Activated T-helper 1 cell treated with Interleukin-2 at 50 U/mL for 16 hours (primary cell): Measurements from ENCODE around the gene SERPINA3.
"Not testable (repeated sequence)": the region's sequence is repeated elsewhere in the genome, so short reads cannot be mapped to it uniquely, and the experiment has no call there.

Experiments used
- DNase-seq: peaks from one replicate; pipeline ENCODE4 v3.0.0-alpha.2; 2020; ENCODE audit warnings: low read depth

The SERPINA3 gene

DNA sequence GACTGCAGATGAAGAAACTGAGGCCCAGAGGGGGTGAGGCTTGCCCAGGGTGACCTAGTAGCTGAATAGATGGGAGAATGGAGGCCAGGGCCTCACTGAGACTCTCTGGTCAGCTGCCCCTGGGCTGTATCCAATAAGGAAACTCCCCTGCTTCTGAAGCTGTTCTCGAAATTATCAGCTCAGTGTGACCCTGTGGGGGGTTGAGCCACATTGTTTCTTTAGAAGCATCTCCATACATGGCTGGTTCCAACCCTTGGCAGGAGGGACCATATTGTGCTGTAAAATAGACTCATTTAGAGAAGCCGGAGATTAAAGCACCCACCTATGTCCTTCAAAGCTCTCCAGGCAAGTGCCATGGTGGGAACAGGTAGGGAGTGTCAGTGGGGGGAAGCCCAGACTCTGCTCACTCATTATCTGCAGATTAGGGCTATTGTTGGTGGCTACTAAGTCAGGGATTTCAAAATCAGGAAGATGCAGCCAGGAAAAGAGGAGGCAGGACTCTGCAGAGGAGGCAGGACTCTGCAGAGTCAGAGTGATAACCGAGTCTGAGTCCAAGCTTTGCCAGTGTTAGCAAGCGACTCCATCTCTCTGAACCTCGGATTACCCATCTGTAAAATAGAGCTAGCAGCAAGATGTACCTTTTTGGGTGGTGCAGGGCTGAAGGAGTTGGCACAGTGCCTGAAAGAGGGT, 27.5 kb upstream of the SERPINA3 start:
- no peak for DNase-seq

DNA sequence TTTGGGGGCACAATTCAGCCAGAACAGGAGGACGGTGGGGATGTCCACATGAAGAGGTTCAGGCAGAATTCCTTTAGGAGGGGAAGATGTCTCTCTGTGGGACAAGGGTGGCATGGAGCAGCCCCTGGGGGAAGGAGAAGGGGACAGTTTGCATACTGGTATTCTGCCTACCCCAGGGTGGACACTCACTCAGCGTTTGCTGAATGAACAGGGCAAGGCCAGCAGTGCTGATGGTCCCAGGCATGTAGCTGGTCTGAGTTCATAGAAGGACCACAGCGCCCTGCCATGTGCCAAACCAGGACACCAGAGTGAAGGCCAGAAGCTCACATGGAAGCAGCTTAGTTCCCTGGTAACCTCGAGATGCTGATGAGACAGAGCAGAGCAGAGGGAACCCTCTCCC, 25.6 kb upstream of the SERPINA3 start:
- no peak for DNase-seq

DNA sequence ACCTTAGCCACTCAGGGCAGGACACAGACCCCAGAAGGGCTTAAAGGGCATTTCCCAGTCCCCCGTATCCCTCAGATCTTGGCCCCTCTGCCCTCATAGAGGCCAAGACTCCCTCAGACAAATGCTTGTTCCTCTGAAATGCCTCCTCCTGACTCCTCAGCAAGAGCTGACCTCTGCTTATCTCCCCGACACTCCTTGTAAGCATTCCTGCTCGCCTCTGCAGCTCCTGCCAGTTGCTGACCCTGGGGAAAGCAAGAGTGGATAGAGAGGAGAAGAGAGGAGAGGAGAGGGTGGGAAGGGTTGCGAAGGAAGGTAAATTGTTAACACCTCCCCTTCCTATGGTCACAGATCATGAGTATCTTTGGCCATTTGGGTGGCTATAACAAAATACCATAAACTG, 23.9 kb upstream of the SERPINA3 start:
- DNase-seq: no peak

DNA sequence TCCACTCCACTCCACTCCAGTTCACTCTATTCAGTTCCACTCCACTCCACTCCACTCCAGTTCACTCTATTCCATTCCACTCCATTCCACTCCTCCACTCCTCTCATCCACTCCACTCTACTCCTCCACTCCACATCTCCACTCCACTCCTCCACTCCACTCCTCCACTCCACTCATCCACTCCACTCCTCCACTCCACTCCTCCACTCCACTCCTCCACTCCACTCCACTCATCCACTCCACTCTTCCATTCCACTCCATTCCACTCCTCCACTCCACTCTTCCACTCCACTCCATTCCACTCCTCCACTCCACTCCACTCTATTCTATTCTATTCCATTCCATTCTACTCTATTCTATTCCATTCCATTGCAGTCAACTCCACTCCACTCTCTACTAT, 21.1 kb upstream of the SERPINA3 start:
- no peak for DNase-seq

DNA sequence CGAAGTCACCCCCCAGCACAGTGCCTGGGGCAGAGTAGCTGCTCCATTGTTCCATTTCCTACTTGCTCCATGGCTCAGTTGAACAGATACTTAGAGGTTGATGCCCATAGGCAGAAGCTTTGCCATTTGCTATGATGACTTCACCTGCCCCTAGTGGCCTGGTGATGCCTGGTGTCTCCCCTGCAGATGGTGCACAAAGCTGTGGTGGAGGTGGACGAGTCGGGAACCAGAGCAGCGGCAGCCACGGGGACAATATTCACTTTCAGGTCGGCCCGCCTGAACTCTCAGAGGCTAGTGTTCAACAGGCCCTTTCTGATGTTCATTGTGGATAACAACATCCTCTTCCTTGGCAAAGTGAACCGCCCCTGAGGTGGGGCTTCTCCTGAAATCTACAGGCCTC, 20.3 kb upstream of the SERPINA3 start:
- no peak for DNase-seq

DNA sequence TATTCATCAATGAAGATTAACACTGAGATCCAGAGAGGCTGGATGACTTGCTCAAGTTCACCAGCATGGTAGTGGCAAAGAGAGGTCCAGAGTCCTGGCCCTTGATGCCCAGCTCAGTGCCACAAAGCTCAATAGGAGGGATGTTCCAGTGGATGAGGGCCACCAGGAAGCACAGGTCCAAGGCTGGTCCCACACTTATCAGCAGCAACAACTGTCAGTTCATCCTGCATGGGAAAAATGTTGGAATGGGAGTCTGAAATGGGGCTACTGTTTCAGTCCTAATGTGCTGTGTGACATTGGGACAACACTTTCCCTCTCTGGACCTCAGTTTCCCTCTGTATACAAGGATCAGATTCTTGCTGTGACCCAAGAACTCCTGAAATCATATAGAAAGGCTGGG, 19.7 kb upstream of the SERPINA3 start:
- DNase-seq: no peak

DNA sequence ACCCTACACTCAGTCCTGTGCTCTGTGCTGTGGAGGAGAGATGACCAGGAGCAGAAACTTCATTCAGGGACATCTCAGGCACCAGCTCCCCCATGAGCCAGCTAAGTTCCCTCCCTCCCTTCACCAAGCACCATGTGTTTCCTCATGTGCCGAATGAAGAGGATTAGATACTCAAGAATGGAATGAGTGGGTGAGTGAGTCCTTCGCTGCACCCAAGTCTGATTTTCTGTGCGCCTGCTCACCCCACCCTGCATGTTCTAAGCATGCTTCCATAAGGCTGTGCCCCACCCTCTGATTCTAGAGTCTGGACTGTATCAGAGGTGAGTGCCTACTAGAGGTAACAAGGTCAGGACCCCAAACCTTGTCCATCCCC, 18.8 kb upstream of the SERPINA3 start:
- DNase-seq: no peak

DNA sequence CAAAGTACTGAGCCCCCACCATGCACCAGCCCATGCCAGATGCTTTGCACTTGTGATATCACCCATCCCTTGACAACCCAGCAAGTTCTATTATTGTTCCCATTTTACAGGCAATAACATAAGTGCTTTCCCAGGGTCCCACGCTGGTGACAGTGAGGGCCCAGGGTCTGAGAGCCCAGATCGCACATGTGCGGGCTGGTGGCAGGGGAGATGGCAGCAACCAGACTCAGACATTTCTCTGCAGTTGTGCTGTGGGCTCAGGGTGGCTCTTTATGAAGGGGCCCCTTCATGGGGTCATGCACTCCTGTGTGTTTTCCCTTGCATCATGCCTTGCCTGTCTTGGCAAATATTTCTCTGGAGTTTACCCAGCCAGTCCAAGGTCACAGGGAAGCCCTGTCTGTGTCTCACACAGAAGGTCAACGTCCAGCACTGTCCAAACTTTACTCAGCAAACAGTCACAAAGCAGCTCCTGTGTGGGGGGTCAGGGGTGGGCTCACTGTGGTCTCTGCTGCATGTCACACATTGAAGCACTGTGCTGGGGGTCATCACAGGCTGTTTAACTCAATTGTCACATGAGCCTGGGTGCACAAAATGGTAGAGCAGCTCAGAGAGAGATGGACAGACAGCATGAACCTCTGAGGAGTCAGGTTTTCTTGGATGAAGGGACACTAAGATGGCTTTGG, 18.3 kb upstream of the SERPINA3 start:
- no peak for DNase-seq

DNA sequence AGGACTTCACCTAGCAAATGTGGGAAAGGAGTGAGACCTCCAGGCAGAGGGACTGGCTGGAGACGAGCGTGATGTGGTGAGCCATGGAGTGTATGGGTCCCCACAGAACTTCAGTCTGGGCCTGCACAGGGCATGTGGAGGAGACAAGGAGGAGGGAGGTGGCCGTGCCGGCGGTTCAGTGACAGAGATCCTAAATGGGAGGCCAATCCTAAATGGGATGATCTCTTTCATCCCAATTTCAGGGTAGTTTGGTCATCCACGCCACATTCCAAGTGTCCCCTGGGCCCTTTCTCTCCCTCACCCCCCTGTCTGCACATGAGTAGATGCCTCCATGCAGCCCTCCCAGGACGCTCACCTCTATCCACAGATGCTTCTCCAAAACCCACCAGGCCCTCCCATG, 17.8 kb upstream of the SERPINA3 start:
- DNase-seq: no peak

DNA sequence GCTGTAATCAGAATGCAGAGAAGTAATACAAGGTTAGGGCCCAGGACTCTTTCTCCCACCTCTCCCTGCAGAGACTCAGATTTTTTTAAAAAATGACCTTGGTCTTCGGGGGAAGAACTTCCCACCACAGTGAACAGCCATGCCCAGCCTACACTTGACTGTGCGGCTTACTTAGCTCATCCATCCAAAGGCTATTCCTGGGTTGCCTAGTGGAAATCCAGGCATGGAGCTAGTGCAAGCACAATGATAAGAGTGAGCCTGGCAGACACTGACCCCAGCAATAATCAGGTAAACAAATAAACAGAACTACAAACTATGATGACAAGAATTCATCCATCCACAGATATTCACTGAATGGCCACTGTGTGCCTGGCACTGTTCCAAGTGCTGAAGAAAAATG, 16.3 kb upstream of the SERPINA3 start:
- DNase-seq: no peak

DNA sequence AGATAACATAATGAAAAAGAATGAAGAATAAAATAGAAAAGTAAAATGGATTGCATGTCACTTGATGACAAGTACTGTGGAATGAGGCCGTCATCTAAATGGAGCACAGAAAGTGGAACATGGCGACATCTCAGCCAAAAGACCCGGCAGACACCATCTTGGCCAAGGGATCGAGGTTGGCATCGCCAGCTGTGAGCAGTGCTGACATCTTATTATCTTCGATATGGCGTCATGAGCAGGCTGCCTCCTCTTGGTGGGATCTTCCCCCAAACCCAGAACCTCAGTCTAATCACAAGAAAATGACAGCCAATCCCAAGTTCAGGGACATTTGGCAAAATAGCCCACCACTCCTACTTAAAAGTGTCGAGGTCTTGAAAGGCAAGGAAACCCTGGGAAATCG, 15.8 kb upstream of the SERPINA3 start:
- DNase-seq: no peak

DNA sequence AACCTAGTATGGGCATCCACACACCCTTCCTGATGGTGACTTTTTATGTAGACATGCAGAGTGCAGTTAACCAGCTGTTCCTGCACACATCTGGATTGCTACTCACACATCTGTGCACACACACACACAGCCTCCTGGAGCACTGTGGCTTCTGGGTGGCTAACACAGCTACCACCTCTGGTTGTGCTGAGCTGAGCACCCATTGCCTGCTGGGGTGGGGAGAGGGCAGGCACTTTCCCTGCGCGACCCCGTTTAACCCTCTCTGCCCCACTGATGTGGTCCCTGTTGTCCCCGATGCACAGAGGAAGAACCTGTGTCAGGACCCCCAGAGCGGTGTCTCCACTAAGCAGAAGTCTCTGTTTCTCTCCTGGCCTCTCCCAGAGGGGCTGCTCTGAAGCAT, 14.4 kb upstream of the SERPINA3 start:
- no peak for DNase-seq

DNA sequence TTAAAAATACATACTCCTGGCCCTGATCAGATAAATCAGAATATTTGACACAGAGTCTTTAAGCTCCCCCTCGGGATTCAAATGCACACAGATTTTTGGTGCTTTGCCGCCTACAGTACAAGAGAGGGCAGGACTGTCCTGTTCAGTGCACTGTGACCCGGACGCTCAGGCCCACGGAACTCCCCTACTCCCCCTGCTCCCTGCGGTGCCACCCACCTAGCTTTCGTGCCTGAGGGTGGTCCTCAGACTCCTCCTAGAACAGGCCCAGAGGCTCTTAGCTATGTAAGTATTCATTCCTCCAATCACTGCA, 13.7 kb upstream of the SERPINA3 start:
- no peak for DNase-seq

DNA sequence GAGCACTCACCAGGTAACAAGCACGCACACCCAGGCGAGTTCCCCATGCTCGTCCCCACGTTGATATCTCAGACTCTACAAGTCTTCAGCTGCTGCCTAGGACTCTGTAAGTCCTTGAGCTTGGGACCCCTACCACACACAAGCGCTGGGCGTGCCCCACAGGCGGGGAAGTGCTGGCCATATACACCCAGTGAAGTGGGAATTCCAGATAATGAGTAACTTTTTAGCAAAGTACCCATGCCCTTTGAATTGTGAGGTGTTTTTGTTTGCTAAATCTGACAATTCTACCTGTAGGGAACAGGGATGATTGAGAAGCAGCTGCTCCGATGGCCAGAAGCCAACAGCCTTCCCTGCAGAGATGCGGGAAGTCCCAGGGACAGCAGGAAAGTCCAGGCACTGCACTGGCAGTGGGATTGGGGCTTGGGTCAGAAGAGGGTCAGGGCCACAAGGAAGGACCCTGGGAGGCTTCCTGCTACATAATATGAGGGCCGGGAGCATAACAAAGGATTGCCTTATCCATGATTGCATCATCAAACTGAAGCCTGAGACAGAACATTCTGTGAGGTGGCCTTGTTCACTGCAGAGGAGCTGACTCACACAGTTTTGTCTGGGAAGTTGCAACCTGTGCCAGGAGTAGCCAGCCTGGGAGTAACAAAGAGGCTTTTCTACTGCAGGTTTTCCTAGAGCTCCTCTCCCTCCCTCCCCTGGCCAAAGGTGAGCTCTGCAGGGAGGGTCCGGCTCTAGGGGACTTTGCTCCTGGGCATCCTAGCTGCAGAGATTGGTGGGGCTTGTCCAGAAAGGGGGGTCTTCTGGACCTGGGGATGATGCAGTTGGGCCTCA, 13.2 kb upstream of the SERPINA3 start:
- no peak for DNase-seq

DNA sequence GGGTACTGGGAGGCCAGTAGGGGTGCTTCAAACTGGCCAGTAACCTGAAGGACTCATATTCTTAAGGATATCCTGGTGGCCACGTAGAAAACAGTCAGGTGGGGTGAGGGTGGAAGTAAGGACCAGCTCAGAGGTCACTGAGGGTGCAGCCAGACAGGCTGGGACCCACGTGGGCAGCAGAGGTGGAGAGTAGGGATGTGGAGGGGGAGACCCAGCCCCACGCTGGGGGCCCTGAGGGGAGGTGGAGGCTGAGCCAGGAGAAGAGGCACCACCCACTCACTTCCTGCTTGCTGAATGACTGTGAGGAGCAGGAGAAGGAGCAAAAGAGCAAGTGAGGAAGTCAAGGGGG, 12.6 kb upstream of the SERPINA3 start:
- DNase-seq: no peak

DNA sequence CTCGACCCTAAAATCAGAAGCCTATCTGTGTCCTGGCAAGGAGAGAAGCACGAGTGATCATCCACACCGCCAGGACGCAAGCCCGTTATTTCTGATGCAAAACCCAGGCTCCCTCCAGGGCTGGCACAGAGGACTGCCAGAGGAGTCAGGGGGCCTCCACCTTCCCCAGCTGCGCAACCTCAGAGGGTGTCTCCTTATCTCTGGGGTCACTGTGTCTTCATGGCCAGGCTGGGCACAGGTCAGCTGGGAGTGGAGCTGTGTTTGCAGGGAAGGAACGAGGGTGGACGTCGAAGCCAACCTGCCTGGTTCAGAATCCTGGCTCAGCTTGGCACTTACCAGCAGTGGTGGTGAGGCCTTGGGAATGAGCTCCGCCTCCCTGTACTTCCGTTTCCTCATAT, 12.0 kb upstream of the SERPINA3 start:
- no peak for DNase-seq

DNA sequence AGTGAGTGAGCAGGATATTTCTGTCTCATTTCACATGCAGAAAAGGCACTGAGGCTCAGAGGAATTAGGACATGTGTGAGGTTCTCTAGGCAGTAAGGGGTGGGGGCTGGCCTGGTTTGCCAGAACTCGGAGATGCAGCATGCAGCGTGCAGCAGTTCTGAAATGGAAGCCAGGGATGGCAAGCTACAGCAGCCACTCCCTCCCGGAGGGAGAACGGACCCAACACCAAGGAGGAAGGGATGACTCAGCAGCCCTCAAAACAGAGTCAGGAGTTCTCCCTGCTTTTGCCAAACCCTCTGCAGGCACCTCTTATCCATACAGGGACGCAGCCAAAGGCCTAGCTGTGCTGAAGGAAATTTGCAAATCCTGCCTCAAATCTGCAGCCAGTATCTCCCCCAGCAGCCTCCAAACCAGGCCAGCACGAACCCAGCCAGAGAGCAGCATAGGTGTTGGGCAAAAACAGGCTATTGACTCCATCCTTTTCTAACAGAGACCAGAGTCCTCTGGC, 10.3 kb upstream of the SERPINA3 start:
- DNase-seq: no peak

DNA sequence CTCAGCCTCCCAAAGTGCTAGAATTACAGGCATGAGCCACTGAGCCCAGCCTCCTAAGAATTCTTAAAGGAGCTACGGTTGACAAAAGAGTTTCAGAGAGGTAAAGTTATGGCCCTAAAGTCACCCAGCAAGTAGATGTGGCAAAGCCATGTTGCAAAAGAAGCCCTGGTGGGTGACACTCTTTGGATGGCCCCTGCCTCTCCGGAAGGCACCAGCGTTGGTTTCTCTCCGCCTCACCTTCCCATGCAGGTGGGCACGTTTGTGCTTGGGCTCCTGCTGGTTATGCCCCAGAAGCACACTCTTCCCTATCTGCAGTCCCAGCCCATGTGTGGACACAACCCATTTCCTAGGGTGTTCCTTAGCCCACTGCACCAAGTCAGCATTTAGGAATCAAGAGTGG, 9.5 kb upstream of the SERPINA3 start:
- no peak for DNase-seq

DNA sequence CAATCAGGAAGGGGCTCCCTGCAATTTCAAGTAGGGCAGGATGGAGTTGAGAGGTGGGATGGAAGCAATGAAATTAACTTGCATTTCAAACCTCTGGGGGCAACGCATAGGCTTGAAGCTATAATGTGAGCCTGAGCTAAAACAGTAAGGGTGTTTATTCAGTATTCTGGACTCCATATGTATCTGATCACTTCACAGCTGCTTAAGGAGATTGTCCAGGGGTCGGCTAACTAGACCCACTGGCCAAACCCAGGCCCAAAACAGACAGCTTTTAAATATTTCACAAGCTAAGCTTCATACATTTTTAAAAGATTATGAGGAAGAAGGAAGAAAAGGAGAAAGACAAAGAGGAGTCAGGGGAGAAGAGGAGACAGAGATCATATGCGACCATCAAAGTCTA, 6.8 kb upstream of the SERPINA3 start:
- DNase-seq: no peak

DNA sequence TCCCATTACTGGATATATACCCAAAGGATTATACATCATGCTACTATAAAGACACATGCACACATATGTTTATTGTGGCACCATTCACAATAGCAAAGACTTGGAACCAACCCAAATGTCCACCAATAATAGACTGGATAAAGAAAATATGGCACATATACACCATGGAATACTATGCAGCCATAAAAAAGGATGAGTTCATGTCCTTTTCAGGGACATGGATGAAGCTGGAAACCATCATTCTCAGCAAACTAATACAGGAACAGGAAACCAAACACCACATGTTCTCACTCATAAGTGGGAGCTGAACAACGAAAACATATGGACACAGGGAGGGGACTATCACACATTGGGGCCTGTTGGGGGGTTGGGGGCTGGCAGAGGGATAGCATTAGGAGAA, 3.2 kb upstream of the SERPINA3 start:
- not testable (repeated sequence) for DNase-seq

DNA sequence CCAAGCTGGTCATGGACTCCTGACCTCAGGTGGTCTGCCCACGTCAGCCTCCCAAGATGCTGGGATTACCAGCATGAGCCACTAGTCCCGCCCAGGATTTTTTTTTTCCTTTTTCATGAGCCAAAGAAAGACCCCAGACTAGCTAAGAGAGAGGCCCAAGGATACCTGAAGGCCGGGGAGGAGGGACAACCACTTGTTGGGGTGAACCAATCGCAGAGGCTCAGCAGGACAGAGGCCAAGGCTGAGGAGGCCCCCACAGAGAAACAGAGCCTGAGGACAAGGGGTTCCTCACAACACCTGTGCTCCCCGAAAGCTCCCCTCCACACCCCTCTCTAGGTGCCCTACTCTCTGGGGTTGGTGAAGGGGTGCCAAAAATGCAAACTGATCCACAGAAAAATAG, 1.0 kb upstream of the SERPINA3 start:
- no peak for DNase-seq

DNA sequence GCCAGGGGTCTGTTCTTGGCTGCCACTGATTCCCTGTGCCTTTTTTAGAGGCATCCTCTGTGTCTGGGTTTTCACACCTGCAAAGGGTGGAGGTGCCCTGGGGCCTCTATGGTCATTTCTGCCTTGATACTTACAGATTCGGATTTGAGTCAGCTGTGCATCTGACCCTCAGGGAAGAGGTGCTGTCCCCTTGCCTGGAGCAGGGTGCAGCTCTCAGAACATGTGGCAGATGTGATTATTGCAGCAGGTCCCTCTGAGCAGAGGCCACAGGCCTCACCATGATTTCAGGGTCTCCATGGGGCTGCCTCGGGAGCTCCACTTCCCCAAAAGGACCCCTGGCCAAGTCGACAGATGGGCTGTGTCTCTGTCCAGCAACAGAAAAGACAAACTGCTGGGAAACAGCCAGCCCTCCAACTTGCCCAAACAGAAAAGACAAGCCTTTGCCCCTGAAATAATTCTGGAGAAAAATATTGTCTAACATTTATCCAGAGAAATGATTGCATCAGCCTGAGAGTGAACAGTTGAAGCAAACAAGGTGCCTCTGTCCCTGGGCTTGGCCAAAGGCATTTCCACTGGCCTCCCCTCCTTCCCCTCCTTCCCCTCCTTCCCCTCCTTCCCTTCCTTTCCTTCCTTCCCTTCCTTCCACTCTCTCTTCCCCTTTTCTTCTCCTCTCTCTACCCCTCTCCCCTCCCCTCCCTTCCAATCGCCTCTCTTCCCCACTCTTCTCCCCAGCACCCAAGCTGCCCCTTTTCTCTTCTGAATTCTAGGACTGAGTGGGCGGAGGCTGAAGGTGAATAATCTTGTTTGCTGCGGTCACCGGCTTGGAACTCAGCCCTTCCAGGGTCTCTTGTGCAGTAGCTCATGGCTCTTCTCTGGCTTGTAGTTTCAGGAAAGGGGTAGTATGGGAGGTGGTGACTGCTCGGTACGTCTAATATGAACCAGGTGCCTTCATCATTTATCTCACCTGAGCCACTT, 676 bp downstream of the SERPINA3 start:
- no peak for DNase-seq
